K562 (cell line): ENCODE data around the gene TENM3. TPM values are rescaled to one million over a fixed set of nuclear protein-coding genes. Genes with fewer than 3 reads are reported as not detected.

Experiments
- ETV1 ChIP-seq: fragments of 450-650 bp; conservative IDR thresholded peaks from 2 replicates; pipeline ENCODE4 v1.6.1; 2016; ENCODE audit warnings: missing genetic modification characterization, control low read depth, low read depth, missing compliant biosample characterization
- KDM2B ChIP-seq: fragments of 250-450 bp; sonication (Bioruptor Pico); IDR thresholded peaks from 2 replicates; pipeline ENCODE4 v1.8.0; 2021; ENCODE audit warnings: mild to moderate bottlenecking, moderate library complexity
- NR2C1 ChIP-seq, 2 experiments: fragments of 450-650 bp; IDR thresholded peaks; 2 replicates each; pipeline ENCODE4 v1.6.1; 2017; ENCODE audit warnings: mild to moderate bottlenecking in 2 of 2, antibody characterized with exemption in 1 of 2, inconsistent platforms in 1 of 2, missing compliant biosample characterization in 1 of 2, missing genetic modification characterization in 1 of 2
- ZNF717 ChIP-seq: fragments of 250-450 bp; sonication (Bioruptor Pico); IDR thresholded peaks from 2 replicates; pipeline ENCODE4 v1.5.0; 2021
- polyA plus RNA-seq, 8 experiments: library from polyadenylated mRNA; depleted of rRNA in 4 of 8; stranded (reverse) in 5 of 8; unstranded in 3 of 8; fragments of >200 nt; fragmentation: Nextera tagmentation in 2 of 8; fragmentation: Illumina TruSeq in 1 of 8; extraction: Ambion mirVana in 2 of 8; extraction: Trizol in 1 of 8; gene quantifications; 2 replicates each; pipeline versions ENCODE4 v1.2.1 to v1.2.3, GENCODE V29; 2011 to 2014; ENCODE audit warnings: inconsistent platforms in 1 of 8, missing spikeins in 1 of 8
- total RNA-seq, 7 experiments: library from RNA; depleted of rRNA in 6 of 7; stranded (reverse); fragments of >200 nt in 6 of 7; fragmentation: Illumina TruSeq in 2 of 7; extraction: Trizol in 2 of 7; gene quantifications; 2 replicates each; pipeline versions ENCODE4 v1.2.1 to v1.2.3, GENCODE V29; 2011 to 2021; ENCODE audit warnings: low replicate concordance in 1 of 7
- TF ChIP-seq, protein P1 (sequence below): fragments of 450-650 bp; IDR thresholded peaks from 2 replicates; pipeline ENCODE4 v1.6.1; 2016; ENCODE audit warnings: low read depth
- TF ChIP-seq, protein P2 (sequence below): fragments of 250-450 bp; sonication (Bioruptor Pico); IDR thresholded peaks from 2 replicates; pipeline ENCODE4 v1.5.0; 2021; ENCODE audit warnings: mild to moderate bottlenecking, borderline replicate concordance

TENM3 gene
- total and polyA plus RNA-seq, 9 of the 15 experiments (the other 6 are each of a cell fraction or from before 2014, with no cell fraction given): 0.01 to 0.02 TPM; not detected in 7

DNA sequence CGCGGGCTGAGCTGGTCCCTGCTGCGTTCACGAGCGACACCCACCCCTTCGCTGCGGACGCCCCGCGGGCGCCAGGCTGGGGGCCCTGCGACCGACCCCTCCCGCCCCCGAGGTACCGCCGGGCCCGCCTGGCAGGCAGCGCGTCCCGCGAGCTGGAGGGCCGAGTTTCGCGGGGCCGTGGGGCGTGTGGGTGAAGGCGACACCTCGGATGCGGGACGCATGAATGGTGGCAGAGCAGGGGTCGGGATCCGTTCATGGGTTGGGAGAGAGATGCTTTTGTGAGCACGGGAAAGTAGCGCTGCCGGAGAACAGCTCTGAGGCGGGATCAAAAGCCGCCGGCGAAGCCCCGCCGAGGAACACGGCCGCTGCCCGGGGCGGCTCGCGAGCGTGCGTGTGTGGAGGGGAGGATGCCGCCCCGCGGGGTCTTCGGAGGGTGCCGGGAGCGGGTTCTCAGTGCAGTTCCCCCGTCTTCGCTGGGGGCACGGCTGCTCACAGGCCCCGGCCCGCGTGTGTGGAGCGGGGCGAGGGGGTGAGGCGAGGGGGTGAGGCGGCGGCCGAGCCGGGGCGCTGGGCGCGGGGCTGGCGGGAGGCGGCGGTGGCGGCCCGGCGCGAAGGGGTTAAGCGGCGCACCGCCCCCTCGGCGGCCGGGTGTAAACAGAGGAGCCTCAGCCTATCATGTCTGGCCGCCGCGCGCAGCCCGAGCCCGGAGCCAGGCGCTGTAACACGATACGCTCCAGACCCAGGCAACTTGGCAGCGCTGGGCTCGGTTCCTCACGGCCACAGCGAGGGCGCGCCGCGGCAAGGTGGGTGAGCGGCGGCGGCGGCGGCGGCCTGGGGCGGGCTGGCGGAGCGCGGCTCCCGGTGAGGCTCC lies 205.3 kb downstream of the TENM3 start (continued):
- TF ChIP-seq, protein P1, sequence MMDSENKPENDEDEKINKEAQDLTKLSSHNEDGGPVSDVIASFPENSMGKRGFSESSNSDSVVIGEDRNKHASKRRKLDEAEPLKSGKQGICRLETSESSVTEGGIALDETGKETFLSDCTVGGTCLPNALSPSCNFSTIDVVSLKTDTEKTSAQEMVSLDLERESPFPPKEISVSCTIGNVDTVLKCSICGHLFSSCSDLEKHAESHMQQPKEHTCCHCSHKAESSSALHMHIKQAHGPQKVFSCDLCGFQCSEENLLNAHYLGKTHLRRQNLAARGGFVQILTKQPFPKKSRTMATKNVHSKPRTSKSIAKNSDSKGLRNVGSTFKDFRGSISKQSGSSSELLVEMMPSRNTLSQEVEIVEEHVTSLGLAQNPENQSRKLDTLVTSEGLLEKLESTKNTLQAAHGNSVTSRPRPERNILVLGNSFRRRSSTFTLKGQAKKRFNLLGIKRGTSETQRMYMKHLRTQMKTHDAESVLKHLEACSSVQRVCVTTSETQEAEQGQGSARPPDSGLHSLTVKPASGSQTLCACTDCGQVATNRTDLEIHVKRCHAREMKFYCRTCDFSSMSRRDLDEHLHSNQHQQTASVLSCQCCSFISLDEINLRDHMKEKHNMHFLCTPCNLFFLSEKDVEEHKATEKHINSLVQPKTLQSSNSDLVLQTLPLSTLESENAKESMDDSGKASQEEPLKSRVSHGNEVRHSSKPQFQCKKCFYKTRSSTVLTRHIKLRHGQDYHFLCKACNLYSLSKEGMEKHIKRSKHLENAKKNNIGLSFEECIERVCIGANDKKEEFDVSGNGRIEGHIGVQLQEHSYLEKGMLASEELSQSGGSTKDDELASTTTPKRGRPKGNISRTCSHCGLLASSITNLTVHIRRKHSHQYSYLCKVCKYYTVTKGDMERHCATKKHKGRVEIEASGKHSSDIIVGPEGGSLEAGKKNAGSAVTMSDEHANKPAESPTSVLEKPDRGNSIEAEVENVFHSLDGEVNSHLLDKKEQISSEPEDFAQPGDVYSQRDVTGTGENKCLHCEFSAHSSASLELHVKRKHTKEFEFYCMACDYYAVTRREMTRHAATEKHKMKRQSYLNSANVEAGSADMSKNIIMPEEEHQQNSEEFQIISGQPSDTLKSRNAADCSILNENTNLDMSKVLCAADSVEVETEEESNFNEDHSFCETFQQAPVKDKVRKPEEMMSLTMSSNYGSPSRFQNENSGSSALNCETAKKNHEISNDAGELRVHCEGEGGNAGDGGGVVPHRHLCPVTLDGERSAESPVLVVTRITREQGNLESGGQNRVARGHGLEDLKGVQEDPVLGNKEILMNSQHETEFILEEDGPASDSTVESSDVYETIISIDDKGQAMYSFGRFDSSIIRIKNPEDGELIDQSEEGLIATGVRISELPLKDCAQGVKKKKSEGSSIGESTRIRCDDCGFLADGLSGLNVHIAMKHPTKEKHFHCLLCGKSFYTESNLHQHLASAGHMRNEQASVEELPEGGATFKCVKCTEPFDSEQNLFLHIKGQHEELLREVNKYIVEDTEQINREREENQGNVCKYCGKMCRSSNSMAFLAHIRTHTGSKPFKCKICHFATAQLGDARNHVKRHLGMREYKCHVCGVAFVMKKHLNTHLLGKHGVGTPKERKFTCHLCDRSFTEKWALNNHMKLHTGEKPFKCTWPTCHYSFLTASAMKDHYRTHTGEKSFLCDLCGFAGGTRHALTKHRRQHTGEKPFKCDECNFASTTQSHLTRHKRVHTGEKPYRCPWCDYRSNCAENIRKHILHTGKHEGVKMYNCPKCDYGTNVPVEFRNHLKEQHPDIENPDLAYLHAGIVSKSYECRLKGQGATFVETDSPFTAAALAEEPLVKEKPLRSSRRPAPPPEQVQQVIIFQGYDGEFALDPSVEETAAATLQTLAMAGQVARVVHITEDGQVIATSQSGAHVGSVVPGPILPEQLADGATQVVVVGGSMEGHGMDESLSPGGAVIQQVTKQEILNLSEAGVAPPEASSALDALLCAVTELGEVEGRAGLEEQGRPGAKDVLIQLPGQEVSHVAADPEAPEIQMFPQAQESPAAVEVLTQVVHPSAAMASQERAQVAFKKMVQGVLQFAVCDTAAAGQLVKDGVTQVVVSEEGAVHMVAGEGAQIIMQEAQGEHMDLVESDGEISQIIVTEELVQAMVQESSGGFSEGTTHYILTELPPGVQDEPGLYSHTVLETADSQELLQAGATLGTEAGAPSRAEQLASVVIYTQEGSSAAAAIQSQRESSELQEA: no peak
- TF ChIP-seq, protein P2, sequence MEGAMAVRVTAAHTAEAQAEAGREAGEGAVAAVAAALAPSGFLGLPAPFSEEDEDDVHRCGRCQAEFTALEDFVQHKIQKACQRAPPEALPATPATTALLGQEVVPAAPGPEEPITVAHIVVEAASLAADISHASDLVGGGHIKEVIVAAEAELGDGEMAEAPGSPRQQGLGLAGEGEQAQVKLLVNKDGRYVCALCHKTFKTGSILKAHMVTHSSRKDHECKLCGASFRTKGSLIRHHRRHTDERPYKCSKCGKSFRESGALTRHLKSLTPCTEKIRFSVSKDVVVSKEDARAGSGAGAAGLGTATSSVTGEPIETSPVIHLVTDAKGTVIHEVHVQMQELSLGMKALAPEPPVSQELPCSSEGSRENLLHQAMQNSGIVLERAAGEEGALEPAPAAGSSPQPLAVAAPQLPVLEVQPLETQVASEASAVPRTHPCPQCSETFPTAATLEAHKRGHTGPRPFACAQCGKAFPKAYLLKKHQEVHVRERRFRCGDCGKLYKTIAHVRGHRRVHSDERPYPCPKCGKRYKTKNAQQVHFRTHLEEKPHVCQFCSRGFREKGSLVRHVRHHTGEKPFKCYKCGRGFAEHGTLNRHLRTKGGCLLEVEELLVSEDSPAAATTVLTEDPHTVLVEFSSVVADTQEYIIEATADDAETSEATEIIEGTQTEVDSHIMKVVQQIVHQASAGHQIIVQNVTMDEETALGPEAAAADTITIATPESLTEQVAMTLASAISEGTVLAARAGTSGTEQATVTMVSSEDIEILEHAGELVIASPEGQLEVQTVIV (CRISPR knock-in tag): no peak
- TF ChIP-seq KDM2B (CRISPR knock-in tag): no peak
- no peak for TF ChIP-seq ETV1 (tag)
- TF ChIP-seq NR2C1 (IDR thresholded peaks at IDR 0.05): no peak
- no peak for TF ChIP-seq NR2C1 (tag; IDR thresholded peaks at IDR 0.05)
- no peak for TF ChIP-seq ZNF717 (CRISPR knock-in tag)
